ENCODE measurements around the gene AGPAT2. TPM values are rescaled to one million over a fixed set of nuclear protein-coding genes. Genes with fewer than 3 reads are reported as not detected.

Gene AGPAT2
- total and polyA plus RNA-seq, 2 donors (not counting 1 experiment from before 2014, with no cell fraction given): 25.1 to 43.3 TPM

- Histone ChIP-seq H3K27me3 (ENCODE audit: control insufficient read depth, insufficient read depth, low read length) (peaks cover 13% of the 10 kb centered on the region), H3K79me2 (ENCODE audit: control insufficient read depth, insufficient read depth, low read length) (no peaks in the 10 kb centered on the region), H3K9ac (ENCODE audit: insufficient read depth, low read length) (no peak overlapping the region)
Observed at GRCh38 chr9:136661641-136662325, 25.5 kb downstream of the AGPAT2 start.

GRCh38 chr9:136660971-136661550, 26.2 kb downstream of the AGPAT2 start:
- no peaks in the 10 kb centered on the region for H3K4me1 ChIP-seq (ENCODE audit: control insufficient read depth, extremely low read depth, insufficient read depth, low read length)
- H3K79me2 ChIP-seq (ENCODE audit: control insufficient read depth, insufficient read depth, low read length): no peaks in the 10 kb centered on the region
- no peaks in the 10 kb centered on the region for H3K36me3 ChIP-seq (ENCODE audit: control insufficient read depth, insufficient read depth, low read length)
- no peaks in the 10 kb centered on the region for H4K20me1 ChIP-seq (ENCODE audit: control insufficient read depth, extremely low read depth, insufficient read depth, low read length)
- no peak for TF ChIP-seq EZH2 (IDR thresholded peaks at IDR 0.05; ENCODE audit: low read length, missing control alignments)
- TF ChIP-seq CTCF (conservative IDR thresholded peaks at IDR 0.05 in 1 of 2, IDR thresholded peaks at IDR 0.05 in 1 of 2; ENCODE audit: low read depth in 1 of 2, low read length in 2 of 2): no peak
- H3K4me3 ChIP-seq (replicated peaks in 1 of 4; ENCODE audit: control extremely low read depth in 1 of 4, insufficient read depth in 1 of 4, low read depth in 3 of 4, low read length in 4 of 4): no peak overlapping the region
- no peak overlapping the region for H2AFZ ChIP-seq (ENCODE audit: low read length)
- no peak overlapping the region for H3K4me2 ChIP-seq (ENCODE audit: extremely low read depth, insufficient read depth, low read length)
- no peak overlapping the region for H3K27ac ChIP-seq (ENCODE audit: insufficient read depth, low read length)
- no peak for DNase-seq (ENCODE audit: low read depth in 2 of 2)
- H3K27me3 ChIP-seq (ENCODE audit: control insufficient read depth, insufficient read depth, low read length): peaks cover 13% of the 10 kb centered on the region
- no peak overlapping the region for H3K9ac ChIP-seq (ENCODE audit: insufficient read depth, low read length)
- no peaks in the 10 kb centered on the region for H3K9me3 ChIP-seq (ENCODE audit: control insufficient read depth, insufficient read depth, low read depth, low read length)

More at GRCh38 chr9:136661641-136662325, 25.5 kb downstream of the AGPAT2 start:
- no peaks in the 10 kb centered on the region for H3K9me3 ChIP-seq (ENCODE audit: control insufficient read depth, insufficient read depth, low read depth, low read length)
- DNase-seq (ENCODE audit: low read depth in 2 of 2): no peak
- no peak overlapping the region for H3K4me3 ChIP-seq (replicated peaks in 1 of 4; ENCODE audit: control extremely low read depth in 1 of 4, insufficient read depth in 1 of 4, low read depth in 3 of 4, low read length in 4 of 4)
- H2AFZ ChIP-seq (ENCODE audit: low read length): no peak overlapping the region
- H3K27ac ChIP-seq (ENCODE audit: insufficient read depth, low read length): no peak overlapping the region
- no peak overlapping the region for H3K4me2 ChIP-seq (ENCODE audit: extremely low read depth, insufficient read depth, low read length)
- no peaks in the 10 kb centered on the region for H4K20me1 ChIP-seq (ENCODE audit: control insufficient read depth, extremely low read depth, insufficient read depth, low read length)
- H3K36me3 ChIP-seq (ENCODE audit: control insufficient read depth, insufficient read depth, low read length): no peaks in the 10 kb centered on the region
- no peak for TF ChIP-seq EZH2 (IDR thresholded peaks at IDR 0.05; ENCODE audit: low read length, missing control alignments)
- no peak for TF ChIP-seq CTCF (conservative IDR thresholded peaks at IDR 0.05 in 1 of 2, IDR thresholded peaks at IDR 0.05 in 1 of 2; ENCODE audit: low read depth in 1 of 2, low read length in 2 of 2)
- H3K4me1 ChIP-seq (ENCODE audit: control insufficient read depth, extremely low read depth, insufficient read depth, low read length): no peaks in the 10 kb centered on the region

DNA sequence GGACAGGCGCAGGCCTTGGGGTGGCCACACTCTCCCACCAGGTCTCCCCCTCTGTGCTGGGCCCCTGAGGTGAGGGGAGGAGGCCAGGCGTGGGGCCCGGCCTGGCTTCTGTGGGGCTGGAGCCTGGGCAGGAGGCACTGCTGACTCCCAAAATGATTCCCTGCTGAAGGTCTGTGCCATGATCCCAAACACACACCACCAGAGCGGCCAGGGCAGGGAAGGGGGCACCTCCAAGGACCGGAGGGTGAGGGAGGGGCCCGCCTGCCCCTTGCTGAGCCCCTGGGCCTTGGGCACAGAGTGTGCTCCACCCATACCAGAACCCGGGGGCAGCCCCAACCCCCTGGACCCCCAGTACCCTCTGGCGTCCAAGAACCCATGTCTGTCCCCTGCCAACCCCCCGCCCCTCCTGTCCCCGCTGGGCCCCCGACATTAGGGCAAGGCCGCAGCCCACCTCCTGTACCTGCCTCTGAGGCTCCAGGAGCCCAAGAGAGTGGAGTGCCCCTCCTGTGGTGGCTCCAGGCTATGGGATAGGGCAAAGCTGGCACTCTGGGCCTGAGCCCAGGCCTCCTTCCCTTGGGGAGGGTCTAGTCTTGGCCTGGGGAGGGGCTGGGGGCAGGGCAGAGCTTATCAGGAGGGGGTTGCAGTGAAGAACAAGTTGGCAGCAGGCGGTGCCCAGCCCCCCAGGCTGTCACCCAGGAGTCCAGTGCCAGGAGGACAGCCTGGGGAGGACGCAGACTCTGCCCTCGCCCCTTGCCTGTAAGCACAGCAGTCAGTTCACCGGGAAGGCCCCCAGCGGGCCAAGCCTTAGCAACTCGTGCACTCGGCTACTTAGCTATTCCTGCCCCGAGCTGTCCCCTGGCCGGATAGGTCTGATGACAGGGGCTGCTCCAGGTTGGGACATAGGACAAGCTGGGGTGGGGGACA, 27.1 kb downstream of the AGPAT2 start:
- TF ChIP-seq CTCF (conservative IDR thresholded peaks at IDR 0.05 in 1 of 2, IDR thresholded peaks at IDR 0.05 in 1 of 2; ENCODE audit: low read depth in 1 of 2, low read length in 2 of 2): no peak
- no peak for TF ChIP-seq EZH2 (IDR thresholded peaks at IDR 0.05; ENCODE audit: low read length, missing control alignments)
- Histone ChIP-seq H3K27me3 (ENCODE audit: control insufficient read depth, insufficient read depth, low read length) (peaks cover 13% of the 10 kb centered on the region), H3K4me1 (ENCODE audit: control insufficient read depth, extremely low read depth, insufficient read depth, low read length) (no peaks in the 10 kb centered on the region)

More for the DNA sequence above, 27.1 kb downstream of the AGPAT2 start:
- Histone ChIP-seq H3K79me2 (ENCODE audit: control insufficient read depth, insufficient read depth, low read length) (no peaks in the 10 kb centered on the region), H3K4me3 (replicated peaks in 1 of 4; ENCODE audit: control extremely low read depth in 1 of 4, insufficient read depth in 1 of 4, low read depth in 3 of 4, low read length in 4 of 4) (no peak overlapping the region), H2AFZ (ENCODE audit: low read length) (no peak overlapping the region), H4K20me1 (ENCODE audit: control insufficient read depth, extremely low read depth, insufficient read depth, low read length) (no peaks in the 10 kb centered on the region), H3K4me2 (ENCODE audit: extremely low read depth, insufficient read depth, low read length) (no peak overlapping the region), H3K9ac (ENCODE audit: insufficient read depth, low read length) (no peak overlapping the region), H3K27ac (ENCODE audit: insufficient read depth, low read length) (no peak overlapping the region), H3K36me3 (ENCODE audit: control insufficient read depth, insufficient read depth, low read length) (no peaks in the 10 kb centered on the region), H3K9me3 (ENCODE audit: control insufficient read depth, insufficient read depth, low read depth, low read length) (no peaks in the 10 kb centered on the region)
- no peak for DNase-seq (ENCODE audit: low read depth in 2 of 2)

Measured in fibroblast of lung (primary cell).